ENCODE data around the gene ALAS1.

The ALAS1 gene

DNA sequence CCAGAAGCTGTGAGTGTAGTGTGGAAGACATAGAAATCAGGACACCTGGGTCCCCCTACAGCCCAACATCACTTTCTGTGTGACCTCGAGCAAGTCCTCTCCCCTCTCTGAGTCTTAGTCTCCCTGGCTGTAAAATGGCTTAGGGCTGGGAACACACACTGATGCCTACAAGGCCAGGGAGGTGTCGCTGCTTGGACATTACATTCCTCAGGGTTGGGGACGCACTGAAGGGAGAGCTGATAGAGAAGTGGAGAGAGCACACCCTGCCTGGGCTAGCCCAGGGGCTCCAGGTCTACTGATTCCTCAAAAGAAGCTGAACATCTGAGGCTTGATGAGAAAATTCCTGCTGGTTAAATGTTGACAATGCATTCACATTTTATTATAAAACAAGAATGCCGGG, 6.3 kb upstream of the ALAS1 start:
- Histone ChIP-seq H3K36me3 (ENCODE audit: insufficient read depth, low read length) (no peaks in the 10 kb centered on the region), H3K4me3 (ENCODE audit: low read depth in 1 of 2, low read length in 2 of 2) (no peak overlapping the region), H3K4me1 (ENCODE audit: insufficient read depth, low read length) (peaks cover 30% of the 10 kb centered on the region), H3K27ac (ENCODE audit: low read depth, low read length) (no peak overlapping the region), H3K9ac (ENCODE audit: low read length) (no peak overlapping the region), H3K27me3 (ENCODE audit: control insufficient read depth in 1 of 2, insufficient read depth in 2 of 2, low read length in 2 of 2) (no peaks in the 10 kb centered on the region), H3K9me3 (ENCODE audit: low read length) (no peaks in the 10 kb centered on the region)

GRCh38 chr3:52193065-52193464, 4.9 kb upstream of the ALAS1 start:
- H3K9me3 ChIP-seq (ENCODE audit: low read length) = no peaks in the 10 kb centered on the region
- no peak overlapping the region for H3K4me3 ChIP-seq (ENCODE audit: low read depth in 1 of 2, low read length in 2 of 2)
- peaks cover 39% of the 10 kb centered on the region for H3K4me1 ChIP-seq (ENCODE audit: insufficient read depth, low read length)
- H3K36me3 ChIP-seq (ENCODE audit: insufficient read depth, low read length) = no peaks in the 10 kb centered on the region
- H3K27ac ChIP-seq (ENCODE audit: low read depth, low read length) = no peak overlapping the region
- no peaks in the 10 kb centered on the region for H3K27me3 ChIP-seq (ENCODE audit: control insufficient read depth in 1 of 2, insufficient read depth in 2 of 2, low read length in 2 of 2)
- H3K9ac ChIP-seq (ENCODE audit: low read length) = no peak overlapping the region

- no peaks in the 10 kb centered on the region for H3K27me3 ChIP-seq (ENCODE audit: control insufficient read depth in 1 of 2, insufficient read depth in 2 of 2, low read length in 2 of 2)
- H3K4me1 ChIP-seq (ENCODE audit: insufficient read depth, low read length) = peaks cover 49% of the 10 kb centered on the region
- no peak overlapping the region for H3K9ac ChIP-seq (ENCODE audit: low read length)
- peaks cover 8% of the 10 kb centered on the region for H3K36me3 ChIP-seq (ENCODE audit: insufficient read depth, low read length)
- H3K27ac ChIP-seq (ENCODE audit: low read depth, low read length) = no peak overlapping the region
- no peak overlapping the region for H3K4me3 ChIP-seq (ENCODE audit: low read depth in 1 of 2, low read length in 2 of 2)
- no peaks in the 10 kb centered on the region for H3K9me3 ChIP-seq (ENCODE audit: low read length)
Measured at GRCh38 chr3:52194485-52195290, 3.3 kb upstream of the ALAS1 start.

GRCh38 chr3:52195291-52195597, 2.7 kb upstream of the ALAS1 start:
- Histone ChIP-seq H3K36me3 (ENCODE audit: insufficient read depth, low read length) (peaks cover 13% of the 10 kb centered on the region), H3K4me1 (ENCODE audit: insufficient read depth, low read length) (peaks cover 45% of the 10 kb centered on the region), H3K9me3 (ENCODE audit: low read length) (no peaks in the 10 kb centered on the region), H3K4me3 (ENCODE audit: low read depth in 1 of 2, low read length in 2 of 2) (no peak overlapping the region), H3K27ac (ENCODE audit: low read depth, low read length) (no peak overlapping the region), H3K27me3 (ENCODE audit: control insufficient read depth in 1 of 2, insufficient read depth in 2 of 2, low read length in 2 of 2) (no peaks in the 10 kb centered on the region), H3K9ac (ENCODE audit: low read length) (no peak overlapping the region)

DNA sequence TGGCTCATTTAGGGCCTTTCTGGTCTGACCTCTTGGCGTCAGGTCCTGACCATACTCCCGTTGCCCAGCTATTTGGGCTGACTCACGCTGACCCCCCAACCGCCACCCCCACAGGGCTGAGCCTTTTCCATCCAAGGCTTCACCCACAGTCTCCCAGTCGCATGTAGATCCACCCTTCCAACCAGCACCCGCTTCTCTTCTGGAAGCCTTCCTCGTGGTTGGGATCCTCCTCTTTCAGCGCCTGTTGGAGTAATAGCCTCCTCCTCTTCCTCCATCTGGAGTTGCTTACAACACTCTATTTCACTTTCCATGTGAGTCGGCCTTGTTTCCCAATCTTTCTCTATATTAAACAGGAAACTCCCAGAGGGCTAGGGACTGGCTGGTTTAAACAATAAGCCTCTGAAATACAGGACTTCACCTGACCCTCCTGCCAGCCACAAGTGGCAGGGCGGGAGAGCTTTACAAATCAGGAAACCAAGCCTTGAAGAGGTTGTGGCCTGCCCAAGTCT, 2.1 kb upstream of the ALAS1 start:
- Histone ChIP-seq H3K9me3 (ENCODE audit: low read length) (no peaks in the 10 kb centered on the region), H3K27ac (ENCODE audit: low read depth, low read length) (no peak overlapping the region), H3K36me3 (ENCODE audit: insufficient read depth, low read length) (peaks cover 18% of the 10 kb centered on the region), H3K4me1 (ENCODE audit: insufficient read depth, low read length) (peaks cover 39% of the 10 kb centered on the region), H3K4me3 (ENCODE audit: low read depth in 1 of 2, low read length in 2 of 2) (no peak overlapping the region), H3K27me3 (ENCODE audit: control insufficient read depth in 1 of 2, insufficient read depth in 2 of 2, low read length in 2 of 2) (no peaks in the 10 kb centered on the region), H3K9ac (ENCODE audit: low read length) (no peak overlapping the region)

DNA sequence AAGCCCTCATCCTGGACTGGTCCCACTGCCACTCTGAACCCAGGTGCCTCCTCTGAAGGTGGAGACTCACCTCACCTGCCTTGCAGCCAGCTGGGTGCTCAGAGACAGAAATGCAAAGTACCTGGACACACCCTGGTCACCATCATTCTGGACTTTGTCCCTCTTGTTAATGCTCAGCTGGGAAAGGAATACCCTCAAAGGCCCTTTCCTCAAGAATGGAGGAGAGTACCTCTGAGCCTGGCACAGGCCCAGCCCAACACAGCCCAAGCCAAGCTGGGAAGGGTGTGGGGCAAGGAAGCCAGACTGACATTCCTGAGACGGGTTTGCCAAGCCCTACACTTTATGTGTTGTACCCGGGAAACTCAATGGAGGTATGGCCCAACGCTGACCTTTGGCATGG, 983 bp upstream of the ALAS1 start:
- Histone ChIP-seq H3K9ac (ENCODE audit: low read length) (no peak overlapping the region), H3K36me3 (ENCODE audit: insufficient read depth, low read length) (peaks cover 22% of the 10 kb centered on the region), H3K9me3 (ENCODE audit: low read length) (no peaks in the 10 kb centered on the region), H3K4me3 (ENCODE audit: low read depth in 1 of 2, low read length in 2 of 2) (peak overlapping the region in 1 of 2 donors; percentile 90), H3K4me1 (ENCODE audit: insufficient read depth, low read length) (peaks cover 39% of the 10 kb centered on the region), H3K27ac (ENCODE audit: low read depth, low read length) (no peak overlapping the region), H3K27me3 (ENCODE audit: control insufficient read depth in 1 of 2, insufficient read depth in 2 of 2, low read length in 2 of 2) (no peaks in the 10 kb centered on the region)

- Histone ChIP-seq H3K4me1 (ENCODE audit: insufficient read depth, low read length) (peaks cover 39% of the 10 kb centered on the region), H3K9me3 (ENCODE audit: low read length) (no peaks in the 10 kb centered on the region), H3K27me3 (ENCODE audit: control insufficient read depth in 1 of 2, insufficient read depth in 2 of 2, low read length in 2 of 2) (no peaks in the 10 kb centered on the region), H3K27ac (ENCODE audit: low read depth, low read length) (peak overlapping the region; percentile 61), H3K9ac (ENCODE audit: low read length) (no peak overlapping the region), H3K4me3 (ENCODE audit: low read depth in 1 of 2, low read length in 2 of 2) (peak overlapping the region; percentile 90 to 95), H3K36me3 (ENCODE audit: insufficient read depth, low read length) (peaks cover 26% of the 10 kb centered on the region)
Measured at GRCh38 chr3:52197499-52197841, 490 bp upstream of the ALAS1 start.

- Histone ChIP-seq H3K4me1 (ENCODE audit: insufficient read depth, low read length) (peaks cover 38% of the 10 kb centered on the region), H3K4me3 (ENCODE audit: low read depth in 1 of 2, low read length in 2 of 2) (peak overlapping the region; percentile 90 to 95), H3K9ac (ENCODE audit: low read length) (peak overlapping the region; percentile 85), H3K27ac (ENCODE audit: low read depth, low read length) (peak overlapping the region; percentile 79), H3K36me3 (ENCODE audit: insufficient read depth, low read length) (peaks cover 41% of the 10 kb centered on the region), H3K9me3 (ENCODE audit: low read length) (no peaks in the 10 kb centered on the region), H3K27me3 (ENCODE audit: control insufficient read depth in 1 of 2, insufficient read depth in 2 of 2, low read length in 2 of 2) (no peaks in the 10 kb centered on the region)
Measured at GRCh38 chr3:52198643-52199608, 966 bp downstream of the ALAS1 start.

- Histone ChIP-seq H3K36me3 (ENCODE audit: insufficient read depth, low read length) (peaks cover 63% of the 10 kb centered on the region), H3K9me3 (ENCODE audit: low read length) (no peaks in the 10 kb centered on the region), H3K27ac (ENCODE audit: low read depth, low read length) (no peak overlapping the region), H3K4me3 (ENCODE audit: low read depth in 1 of 2, low read length in 2 of 2) (no peak overlapping the region), H3K4me1 (ENCODE audit: insufficient read depth, low read length) (peaks cover 20% of the 10 kb centered on the region), H3K9ac (ENCODE audit: low read length) (no peak overlapping the region), H3K27me3 (ENCODE audit: control insufficient read depth in 1 of 2, insufficient read depth in 2 of 2, low read length in 2 of 2) (no peaks in the 10 kb centered on the region)
Measured at GRCh38 chr3:52200981-52201679, 3.2 kb downstream of the ALAS1 start.

GRCh38 chr3:52202384-52203077, 4.6 kb downstream of the ALAS1 start:
- H3K4me1 ChIP-seq (ENCODE audit: insufficient read depth, low read length) = peaks cover 12% of the 10 kb centered on the region
- peaks cover 72% of the 10 kb centered on the region for H3K36me3 ChIP-seq (ENCODE audit: insufficient read depth, low read length)
- H3K4me3 ChIP-seq (ENCODE audit: low read depth in 1 of 2, low read length in 2 of 2) = no peak overlapping the region
- H3K9ac ChIP-seq (ENCODE audit: low read length) = no peak overlapping the region
- no peaks in the 10 kb centered on the region for H3K27me3 ChIP-seq (ENCODE audit: control insufficient read depth in 1 of 2, insufficient read depth in 2 of 2, low read length in 2 of 2)
- no peaks in the 10 kb centered on the region for H3K9me3 ChIP-seq (ENCODE audit: low read length)
- no peak overlapping the region for H3K27ac ChIP-seq (ENCODE audit: low read depth, low read length)

- no peak overlapping the region for H3K4me3 ChIP-seq (ENCODE audit: low read depth in 1 of 2, low read length in 2 of 2)
- no peak overlapping the region for H3K27ac ChIP-seq (ENCODE audit: low read depth, low read length)
- peaks cover 8% of the 10 kb centered on the region for H3K4me1 ChIP-seq (ENCODE audit: insufficient read depth, low read length)
- H3K27me3 ChIP-seq (ENCODE audit: control insufficient read depth in 1 of 2, insufficient read depth in 2 of 2, low read length in 2 of 2) = no peaks in the 10 kb centered on the region
- H3K9ac ChIP-seq (ENCODE audit: low read length) = no peak overlapping the region
- peaks cover 84% of the 10 kb centered on the region for H3K36me3 ChIP-seq (ENCODE audit: insufficient read depth, low read length)
- H3K9me3 ChIP-seq (ENCODE audit: low read length) = no peaks in the 10 kb centered on the region
Measured at GRCh38 chr3:52203701-52204100, 5.7 kb downstream of the ALAS1 start.
